GM10248 (cell line): ENCODE results near the gene MYBPC1.
"Not testable (repeated sequence)": the region's sequence is repeated elsewhere in the genome, so short reads cannot be mapped to it uniquely, and the experiment has no call there.

Source experiments
- CTCF ChIA-PET: fragments of 300-600 bp; sonication (Branson Sonifier 250); formaldehyde crosslinking; extraction: SDS; loops from one replicate; lab custom pipeline; 2021; ENCODE audit warnings: antibody characterized with exemption; lab: Yijun Ruan, JAX
- POLR2A ChIA-PET: fragments of 350-650 bp; sonication (Branson Sonifier 250); formaldehyde crosslinking; extraction: SDS; loops from one replicate; lab custom pipeline; 2020; ENCODE audit warnings: antibody characterized with exemption; lab: Yijun Ruan, JAX
- DNase-seq: peaks from one replicate; pipeline ENCODE4 v3.0.0; 2012; ENCODE audit errors: extremely low spot score
- CTCF ChIP-seq: IDR thresholded peaks from 2 replicates; pipeline ENCODE4 v1.5.1; 2012; ENCODE audit warnings: mild to moderate bottlenecking, low read depth; ENCODE audit errors: extremely low read depth, missing control alignments, control extremely low read depth

MYBPC1 gene

GRCh38 chr12:101680647-101681046 lies 85.9 kb downstream of the MYBPC1 start:
- ChIA-PET CTCF (no interaction called here), POLR2A (no interaction called here)
- no peak for DNase-seq
- no peak for TF ChIP-seq CTCF

GRCh38 chr12:101681627-101682026 lies 86.9 kb downstream of the MYBPC1 start:
- CTCF ChIA-PET, POLR2A ChIA-PET, DNase-seq: not testable (repeated sequence)

GRCh38 chr12:101685092-101685491 lies 90.3 kb downstream of the MYBPC1 start:
- CTCF ChIA-PET, result no interaction called here
- no peak for TF ChIP-seq CTCF
- no peak for DNase-seq
- POLR2A ChIA-PET, result no interaction called here

- CTCF ChIA-PET, result no interaction called here
These were observed 91.4 kb downstream of the MYBPC1 start for GRCh38 chr12:101686176-101686575.

GRCh38 chr12:101690544-101691098 lies 95.8 kb downstream of the MYBPC1 start:
- CTCF ChIA-PET, result interaction anchor here (0.8 kb wide), 1 partner anchor 62 kb away, joined by 3 read pairs; no protein-coding TSS in a partner anchor
- no peak for TF ChIP-seq CTCF
- no peak for DNase-seq
- POLR2A ChIA-PET, result no interaction called here

More at GRCh38 chr12:101686176-101686575, 91.4 kb downstream of the MYBPC1 start:
- TF ChIP-seq CTCF, result no peak
- DNase-seq, result no peak
- POLR2A ChIA-PET, result no interaction called here

GRCh38 chr12:101691503-101692096 lies 96.8 kb downstream of the MYBPC1 start:
- ChIA-PET POLR2A (no interaction called here), CTCF (no interaction called here)
- no peak for DNase-seq
- TF ChIP-seq CTCF, result no peak

GRCh38 chr12:101694297-101694848 lies 99.6 kb downstream of the MYBPC1 start:
- ChIA-PET POLR2A (no interaction called here), CTCF (interaction anchor here (2.3 kb wide), 1 partner anchor 11 kb away, joined by 7 read pairs; no protein-coding TSS in a partner anchor)
- no peak for DNase-seq
- no peak for TF ChIP-seq CTCF
